Upper lobe of right lung (tissue), 1 donor: Measurements from ENCODE around the gene PKIG. TPM values are rescaled to one million over a fixed set of nuclear protein-coding genes. Genes with fewer than 3 reads are reported as not detected.

Experiments
- ATAC-seq: fragments of 200-7000 bp; cut with Tn5 transposase; one replicate; pipeline ENCODE4 v1.9.1; 2020; ENCODE audit warnings: mild to moderate bottlenecking, moderate library complexity
- DNase-seq: peaks from one replicate; pipeline ENCODE4 v3.0.0-alpha.2; 2020
- H3K27ac ChIP-seq: fragments of 200-600 bp; one replicate; pipeline ENCODE4 v1.8.0; 2022
- H3K27me3 ChIP-seq: fragments of 200-600 bp; one replicate; pipeline ENCODE4 v1.8.0; 2022; ENCODE audit warnings: mild to moderate bottlenecking
- H3K36me3 ChIP-seq: fragments of 200-600 bp; one replicate; pipeline ENCODE4 v1.8.0; 2022
- H3K4me1 ChIP-seq: fragments of 200-600 bp; one replicate; pipeline ENCODE4 v1.8.0; 2022
- H3K4me3 ChIP-seq: fragments of 200-600 bp; one replicate; pipeline ENCODE4 v1.8.0; 2022; ENCODE audit warnings: mild to moderate bottlenecking
- H3K9me3 ChIP-seq: fragments of 200-600 bp; one replicate; pipeline ENCODE4 v1.8.0; 2022
- CTCF ChIP-seq: fragments of 200-600 bp; IDR thresholded peaks from one replicate; pipeline ENCODE4 v1.8.0; 2022; ENCODE audit warnings: antibody characterized with exemption
- intact Hi-C: fragments of 100-400 bp; cut with DNase I; formaldehyde crosslinking; loops from one replicate; pipeline ENCODE4 v1.11.0; 2022
- total RNA-seq: library from RNA; stranded (reverse); fragmentation: NEBNext Ultra II Directional; extraction: Animal tissue kit (Norgen Biotek cat#: 25700); gene quantifications from one replicate; pipeline ENCODE4 v1.2.1, GENCODE V29; 2021
- donor health status: DM: no; HTN: yes; CAD: no; lungs with severe emphysema.

Gene PKIG
- total RNA-seq, 1 donor from 2014 or later, result 88.8 TPM

DNA sequence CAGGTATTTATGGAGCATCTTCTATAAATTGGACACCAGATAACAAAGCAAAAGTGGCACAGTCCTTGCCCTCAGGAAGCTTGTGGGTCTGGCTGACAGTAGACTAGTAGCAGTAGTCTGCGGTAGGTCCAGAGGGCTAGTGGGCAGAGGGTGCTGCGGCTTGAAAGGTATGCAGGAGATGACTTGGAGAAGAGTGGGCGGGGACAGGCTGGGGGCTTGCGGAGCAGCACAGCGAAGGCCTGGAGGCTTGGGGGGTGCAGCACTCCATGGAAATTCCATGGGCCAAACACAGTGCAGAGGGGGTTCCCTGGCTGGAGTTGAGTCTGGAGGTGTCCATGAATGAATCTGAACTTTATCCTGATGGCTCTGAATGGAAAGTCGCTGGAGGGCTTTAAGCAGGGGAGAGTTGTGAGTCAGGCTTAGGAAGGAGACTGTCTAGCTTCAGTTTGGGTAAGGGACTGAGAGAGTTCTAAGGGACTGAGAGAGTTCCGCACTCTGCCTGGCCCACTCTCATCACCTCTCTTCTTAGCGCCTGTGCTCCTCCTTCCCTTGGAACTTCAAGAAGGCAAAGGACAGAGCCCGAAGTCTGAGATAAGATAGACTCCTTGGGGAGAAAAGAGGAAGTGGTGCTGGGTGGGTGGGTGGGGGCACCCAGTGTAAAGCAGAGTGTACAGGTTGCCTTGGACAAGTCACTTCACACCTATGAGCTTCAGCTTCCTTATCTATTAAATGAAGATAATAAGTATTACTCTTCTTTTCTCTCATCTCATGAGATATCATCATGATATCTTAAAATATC is 8.8 kb downstream of the PKIG start:
- H3K27me3 ChIP-seq, result no peaks in the 10 kb centered on the region
- no peak overlapping the region for H3K27ac ChIP-seq
- no peak for TF ChIP-seq CTCF
- ATAC-seq (no peak), DNase-seq (no peak)
- H3K36me3 ChIP-seq, result peaks cover 26% of the 10 kb centered on the region
- no peak overlapping the region for H3K4me3 ChIP-seq
- peaks cover 32% of the 10 kb centered on the region for H3K4me1 ChIP-seq
- H3K9me3 ChIP-seq, result no peaks in the 10 kb centered on the region
- intact Hi-C loops, result no loop called here

- DNase-seq (no peak), ATAC-seq (no peak)
- no peaks in the 10 kb centered on the region for H3K9me3 ChIP-seq
- no peaks in the 10 kb centered on the region for H3K27me3 ChIP-seq
- no peak overlapping the region for H3K4me3 ChIP-seq
- intact Hi-C loops, result no loop called here
- TF ChIP-seq CTCF, result no peak
- H3K36me3 ChIP-seq, result peaks cover 26% of the 10 kb centered on the region
- peaks cover 33% of the 10 kb centered on the region for H3K4me1 ChIP-seq
- peak overlapping the region; percentile 18 for H3K27ac ChIP-seq
Measured at GRCh38 chr20:44592366-44592765, 10.0 kb downstream of the PKIG start.

DNA sequence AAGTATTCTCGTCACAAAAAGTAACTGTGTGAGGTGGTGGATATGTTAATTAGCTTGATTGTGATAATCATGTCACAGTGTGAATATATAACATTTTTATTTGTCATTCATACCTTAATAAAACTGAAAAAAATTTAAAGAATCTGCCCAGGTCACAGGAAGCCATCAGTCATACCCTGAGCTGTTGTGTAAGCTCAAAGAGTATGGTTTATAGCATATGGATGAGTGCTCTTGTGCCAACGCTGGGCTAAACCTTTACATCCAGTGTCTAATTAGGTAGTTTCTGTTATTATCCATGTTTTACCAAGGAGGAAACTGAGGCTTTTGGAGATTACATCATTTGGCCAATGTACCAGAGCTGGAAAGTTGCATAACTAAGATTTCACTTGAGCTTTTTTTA is 11.4 kb downstream of the PKIG start:
- H3K36me3 ChIP-seq, result peaks cover 26% of the 10 kb centered on the region
- TF ChIP-seq CTCF, result no peak
- H3K27me3 ChIP-seq, result no peaks in the 10 kb centered on the region
- no peak overlapping the region for H3K27ac ChIP-seq
- no peaks in the 10 kb centered on the region for H3K9me3 ChIP-seq
- intact Hi-C loops, result no loop called here
- no peak for ATAC-seq
- no peak overlapping the region for H3K4me3 ChIP-seq
- no peak for DNase-seq
- peaks cover 46% of the 10 kb centered on the region for H3K4me1 ChIP-seq

DNA sequence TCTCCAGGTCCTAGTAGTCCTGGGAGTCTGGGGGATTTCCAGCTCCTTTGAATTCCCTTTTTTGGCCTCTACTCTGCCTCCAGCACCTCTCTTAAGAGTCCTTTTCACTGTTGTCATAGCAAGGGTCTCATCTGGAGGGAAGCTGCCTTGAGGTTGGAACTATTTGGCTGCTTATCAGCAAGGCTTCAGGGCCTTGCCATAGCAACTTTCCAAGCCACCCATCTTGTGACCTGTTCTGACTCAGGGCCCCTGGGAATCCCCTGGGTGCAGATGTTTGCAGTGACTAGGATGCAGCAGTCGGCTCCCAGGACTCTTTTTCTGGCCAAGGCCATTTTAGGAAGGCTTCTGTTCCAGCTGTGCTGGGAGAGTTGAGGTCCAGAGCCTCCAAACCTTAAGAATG is 12.4 kb downstream of the PKIG start:
- no peak overlapping the region for H3K4me3 ChIP-seq
- no peaks in the 10 kb centered on the region for H3K27me3 ChIP-seq
- no peak for TF ChIP-seq CTCF
- H3K36me3 ChIP-seq, result peaks cover 22% of the 10 kb centered on the region
- intact Hi-C loops, result no loop called here
- H3K9me3 ChIP-seq, result no peaks in the 10 kb centered on the region
- DNase-seq, result no peak
- peak overlapping the region; percentile 47 for H3K27ac ChIP-seq
- no peak for ATAC-seq
- peaks cover 56% of the 10 kb centered on the region for H3K4me1 ChIP-seq

DNA sequence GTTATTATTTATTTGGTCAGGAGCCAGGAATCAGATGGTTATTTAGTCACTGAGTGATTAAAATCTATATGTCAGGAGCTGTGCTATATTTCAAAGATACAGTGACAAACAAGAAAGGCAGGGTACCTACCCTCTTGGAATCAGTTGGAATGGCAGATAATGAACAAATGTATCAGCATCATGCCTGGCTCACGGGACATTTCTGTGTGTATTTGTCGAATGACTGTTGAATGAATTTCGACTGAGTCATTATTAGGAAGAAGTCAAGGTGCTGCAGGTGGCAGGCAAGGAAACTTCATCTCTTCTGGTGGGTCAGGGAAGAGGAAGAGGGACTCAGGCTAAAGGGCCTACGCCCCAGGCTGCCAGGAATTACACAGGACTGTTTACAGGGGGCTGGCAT is 13.6 kb downstream of the PKIG start:
- intact Hi-C loops, result no loop called here
- Histone ChIP-seq H3K9me3 (no peaks in the 10 kb centered on the region), H3K27me3 (no peaks in the 10 kb centered on the region), H3K4me3 (no peak overlapping the region), H3K27ac (no peak overlapping the region), H3K4me1 (peaks cover 69% of the 10 kb centered on the region), H3K36me3 (peaks cover 10% of the 10 kb centered on the region)
- DNase-seq (no peak), ATAC-seq (no peak)
- no peak for TF ChIP-seq CTCF
